HG02678 (cell line): ENCODE data around the gene ITGB8.

ENCODE experiments used
- ATAC-seq: cut with Tn5 transposase; IDR thresholded peaks from one replicate; pipeline ENCODE4 v1.9.1; 2021; ENCODE audit warnings: mild to moderate bottlenecking, moderate library complexity; ENCODE audit not compliant: unreplicated experiment

ITGB8 gene

GRCh38 chr7:20450536-20450935, 119.8 kb downstream of the ITGB8 start:
- no peak for ATAC-seq

- ATAC-seq, result no peak
Measured at GRCh38 chr7:20454202-20454601, 123.5 kb downstream of the ITGB8 start.

- no peak for ATAC-seq
Measured at GRCh38 chr7:20456701-20457100, 126.0 kb downstream of the ITGB8 start.

- no peak for ATAC-seq
Measured at GRCh38 chr7:20458521-20458920, 127.8 kb downstream of the ITGB8 start.

- no peak for ATAC-seq
Measured at GRCh38 chr7:20459419-20459818, 128.7 kb downstream of the ITGB8 start.

GRCh38 chr7:20464891-20465290, 134.2 kb downstream of the ITGB8 start:
- ATAC-seq, result no peak
